Measurements from ENCODE around the gene CSTA.

CSTA gene, protein sequence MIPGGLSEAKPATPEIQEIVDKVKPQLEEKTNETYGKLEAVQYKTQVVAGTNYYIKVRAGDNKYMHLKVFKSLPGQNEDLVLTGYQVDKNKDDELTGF

DNA sequence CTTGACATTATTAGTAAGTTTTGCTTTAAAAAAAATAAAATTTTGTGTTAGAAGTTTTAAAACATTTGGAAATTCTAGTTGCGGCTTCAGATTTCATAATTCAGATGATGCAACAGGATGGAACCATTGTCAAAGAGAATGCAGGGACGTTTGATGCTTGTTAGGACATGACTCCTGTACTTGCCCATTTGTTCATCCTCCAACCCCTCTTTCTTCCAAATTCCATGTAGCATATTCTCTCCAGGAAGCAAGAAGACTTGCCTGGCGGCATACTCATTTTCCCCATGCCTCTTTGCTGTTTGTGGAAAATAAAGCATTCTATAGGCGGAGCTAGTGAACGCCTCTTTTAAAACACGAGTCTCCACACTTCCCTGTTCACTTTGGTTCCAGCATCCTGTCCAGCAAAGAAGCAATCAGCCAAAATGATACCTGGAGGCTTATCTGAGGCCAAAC lies at the start of gene CSTA:
Gene CSTA (plus strand): TSS at position 378 of the 453 bp plus-strand sequence. CDS start 45 bp downstream, at position 423.
- in situ Hi-C loops (cut with MboI; ENCODE audit: low sequenced_read_pairs) = no loop called here

DNA sequence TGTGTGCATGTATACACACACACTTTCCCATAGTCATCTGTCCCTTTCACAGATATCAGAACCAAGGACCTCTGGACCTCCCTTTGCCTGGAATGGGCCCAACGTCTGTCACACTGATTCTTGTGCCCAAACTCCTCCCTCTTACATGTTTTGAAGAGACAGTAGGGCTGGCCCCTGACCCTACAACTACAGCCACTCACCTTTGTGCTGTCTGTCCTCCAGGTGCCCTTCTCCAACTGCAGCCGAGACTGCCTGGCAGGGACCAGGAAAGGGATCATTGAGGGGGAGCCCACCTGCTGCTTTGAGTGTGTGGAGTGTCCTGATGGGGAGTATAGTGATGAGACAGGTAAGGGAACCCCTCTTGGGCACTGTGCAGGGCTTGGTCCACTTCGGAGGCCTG lies 43.2 kb upstream of the CSTA start:
- in situ Hi-C loops (cut with MboI; ENCODE audit: low sequenced_read_pairs) = no loop called here

DNA sequence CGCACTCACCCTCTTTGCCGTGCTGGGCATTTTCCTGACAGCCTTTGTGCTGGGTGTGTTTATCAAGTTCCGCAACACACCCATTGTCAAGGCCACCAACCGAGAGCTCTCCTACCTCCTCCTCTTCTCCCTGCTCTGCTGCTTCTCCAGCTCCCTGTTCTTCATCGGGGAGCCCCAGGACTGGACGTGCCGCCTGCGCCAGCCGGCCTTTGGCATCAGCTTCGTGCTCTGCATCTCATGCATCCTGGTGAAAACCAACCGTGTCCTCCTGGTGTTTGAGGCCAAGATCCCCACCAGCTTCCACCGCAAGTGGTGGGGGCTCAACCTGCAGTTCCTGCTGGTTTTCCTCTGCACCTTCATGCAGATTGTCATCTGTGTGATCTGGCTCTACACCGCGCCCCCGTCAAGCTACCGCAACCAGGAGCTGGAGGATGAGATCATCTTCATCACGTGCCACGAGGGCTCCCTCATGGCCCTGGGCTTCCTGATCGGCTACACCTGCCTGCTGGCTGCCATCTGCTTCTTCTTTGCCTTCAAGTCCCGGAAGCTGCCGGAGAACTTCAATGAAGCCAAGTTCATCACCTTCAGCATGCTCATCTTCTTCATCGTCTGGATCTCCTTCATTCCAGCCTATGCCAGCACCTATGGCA lies 41.1 kb upstream of the CSTA start:
- in situ Hi-C loops (cut with MboI; ENCODE audit: low sequenced_read_pairs) = no loop called here

DNA sequence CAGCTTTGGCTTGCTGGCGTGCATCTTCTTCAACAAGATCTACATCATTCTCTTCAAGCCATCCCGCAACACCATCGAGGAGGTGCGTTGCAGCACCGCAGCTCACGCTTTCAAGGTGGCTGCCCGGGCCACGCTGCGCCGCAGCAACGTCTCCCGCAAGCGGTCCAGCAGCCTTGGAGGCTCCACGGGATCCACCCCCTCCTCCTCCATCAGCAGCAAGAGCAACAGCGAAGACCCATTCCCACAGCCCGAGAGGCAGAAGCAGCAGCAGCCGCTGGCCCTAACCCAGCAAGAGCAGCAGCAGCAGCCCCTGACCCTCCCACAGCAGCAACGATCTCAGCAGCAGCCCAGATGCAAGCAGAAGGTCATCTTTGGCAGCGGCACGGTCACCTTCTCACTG lies 40.6 kb upstream of the CSTA start:
- in situ Hi-C loops (cut with MboI; ENCODE audit: low sequenced_read_pairs) = no loop called here

DNA sequence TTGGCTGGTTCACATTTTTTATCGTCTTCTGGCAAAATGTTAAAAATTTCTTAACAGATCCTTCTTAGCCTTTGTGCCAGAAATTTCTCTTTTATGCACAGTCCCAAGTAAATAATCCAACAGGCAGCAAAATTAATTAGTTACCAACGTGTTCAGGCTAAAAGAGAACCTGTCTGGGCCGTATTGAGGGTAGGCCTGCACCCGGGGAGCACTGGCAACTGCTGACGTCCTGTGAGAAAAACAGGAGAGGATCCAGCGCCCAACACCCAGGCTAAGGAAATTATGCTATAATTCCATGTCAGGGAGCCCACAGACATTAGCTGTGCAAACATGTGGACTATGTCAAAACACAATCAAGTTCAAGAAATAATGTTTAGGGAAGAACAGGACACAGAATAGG lies 30.7 kb upstream of the CSTA start:
- in situ Hi-C loops (cut with MboI; ENCODE audit: low sequenced_read_pairs) = no loop called here

DNA sequence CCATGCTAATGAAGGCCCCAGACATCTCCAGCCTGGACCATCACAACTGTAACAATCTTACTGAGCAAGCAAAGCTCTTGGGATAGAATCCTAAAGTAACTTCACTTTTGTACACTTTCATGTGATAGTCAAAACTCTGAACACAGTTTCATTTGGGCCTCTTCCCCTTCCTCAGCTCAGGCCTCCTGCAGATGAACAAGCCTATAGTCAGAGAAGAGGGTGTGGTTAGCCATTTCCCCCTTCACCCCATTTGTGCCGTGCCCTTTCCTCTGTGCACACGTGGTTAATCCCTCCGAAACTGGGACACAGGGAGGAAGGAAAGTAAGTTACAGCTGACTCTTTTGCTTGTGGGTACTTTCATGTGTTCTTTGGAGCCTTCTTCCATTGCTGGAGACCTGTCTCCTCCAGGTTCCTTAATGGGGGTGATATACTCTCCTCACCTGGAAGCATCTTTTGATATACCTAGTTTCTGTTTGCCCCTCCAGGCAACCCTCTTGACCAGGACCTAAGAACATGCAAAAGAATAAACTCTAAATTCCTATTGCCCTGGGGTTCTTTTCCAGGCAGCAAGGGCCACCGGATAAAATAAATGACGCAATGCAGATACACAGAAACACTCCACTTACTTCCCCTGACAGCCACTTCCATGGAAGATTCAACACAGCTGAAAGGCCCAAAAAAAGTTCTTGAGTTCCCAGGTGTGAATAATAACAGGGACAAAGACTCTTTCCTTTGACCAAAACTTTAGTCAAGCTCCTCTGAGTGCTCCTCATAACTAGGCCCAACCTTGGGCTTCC lies 29.6 kb upstream of the CSTA start:
- in situ Hi-C loops (cut with MboI; ENCODE audit: low sequenced_read_pairs) = no loop called here

DNA sequence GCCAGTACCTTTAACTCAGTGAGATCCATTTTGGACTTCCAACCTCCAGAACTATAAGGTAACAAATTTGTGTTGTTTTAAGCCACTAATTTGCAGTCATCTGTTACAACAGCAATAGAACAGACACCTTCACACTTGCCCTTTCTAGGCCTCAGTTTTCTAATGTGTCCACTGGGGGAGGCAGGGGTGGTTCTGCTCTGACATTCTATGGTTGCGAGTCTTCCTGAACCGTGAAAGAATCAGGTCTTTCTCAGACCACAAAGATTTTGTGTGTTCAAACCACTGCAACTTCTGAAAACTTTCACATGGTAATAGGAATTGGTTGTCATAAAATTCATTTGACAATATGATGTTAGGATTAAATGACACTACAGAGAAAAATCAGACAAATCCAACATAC lies 26.8 kb upstream of the CSTA start:
- in situ Hi-C loops (cut with MboI; ENCODE audit: low sequenced_read_pairs) = no loop called here

DNA sequence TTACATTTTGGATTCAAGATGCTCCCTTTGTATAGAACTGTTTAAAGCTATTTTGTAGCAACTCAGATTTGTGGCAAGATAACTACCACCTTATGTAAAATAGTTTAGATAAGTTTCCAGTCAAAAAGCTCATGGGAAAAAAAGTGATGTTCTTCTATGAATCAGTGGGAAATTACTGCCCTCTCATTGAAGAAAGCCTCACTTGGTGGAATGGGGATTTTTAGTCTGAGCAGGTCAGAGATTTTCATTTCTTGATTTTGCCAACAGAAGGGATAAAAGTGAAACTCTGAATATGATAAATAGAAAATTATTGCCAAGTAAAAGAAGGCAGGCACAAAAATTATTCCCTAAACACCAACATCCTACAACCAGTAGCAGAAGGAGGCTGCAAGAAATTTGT lies 25.8 kb upstream of the CSTA start:
- in situ Hi-C loops (cut with MboI; ENCODE audit: low sequenced_read_pairs) = no loop called here

DNA sequence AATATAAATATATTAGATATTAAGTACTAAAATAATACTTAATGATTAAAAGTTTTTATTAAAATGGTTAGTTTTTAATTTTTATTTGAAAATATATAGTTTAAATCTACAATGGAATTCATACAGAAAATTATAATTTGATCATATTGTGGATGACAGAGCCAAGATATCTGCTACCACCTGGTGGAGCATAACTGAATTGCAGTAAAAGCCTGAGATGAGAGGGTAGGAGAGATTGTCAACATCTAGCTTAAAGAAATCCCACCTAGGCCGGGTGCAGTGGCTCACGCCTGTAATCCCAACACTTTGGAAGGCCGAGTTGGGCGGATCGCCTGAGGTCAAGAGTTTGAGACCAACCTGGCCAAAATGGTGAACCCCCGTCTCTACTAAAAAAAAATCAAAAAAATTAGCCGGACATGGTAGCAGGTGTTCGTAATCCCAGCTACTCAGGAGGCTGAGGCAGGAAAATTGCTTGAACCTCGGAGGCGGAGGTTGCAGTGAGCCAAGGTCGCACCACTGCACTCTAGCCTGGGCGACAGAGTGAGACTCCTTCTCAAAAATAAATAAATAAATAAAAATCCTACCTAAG lies 25.1 kb upstream of the CSTA start:
- in situ Hi-C loops (cut with MboI; ENCODE audit: low sequenced_read_pairs) = no loop called here

DNA sequence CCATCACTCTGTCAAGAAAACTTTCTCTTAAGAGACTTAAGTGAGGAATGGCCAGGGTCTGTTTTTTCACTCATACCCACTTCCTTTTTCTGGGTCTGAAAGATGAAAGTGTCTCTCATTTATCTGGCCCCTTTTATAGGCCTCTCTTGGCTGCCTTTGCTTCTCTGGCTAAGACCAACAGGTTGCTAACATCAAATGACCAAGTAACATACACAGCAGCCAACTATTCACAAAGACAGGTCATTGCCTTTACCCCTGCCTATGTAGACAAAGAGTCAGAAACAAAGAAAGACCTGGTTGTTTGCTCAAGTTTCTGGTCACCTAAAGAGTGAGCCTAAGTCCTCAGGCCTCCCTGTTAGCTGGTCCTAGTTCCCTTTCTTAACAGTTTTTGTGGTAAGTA lies 24.0 kb upstream of the CSTA start:
- in situ Hi-C loops (cut with MboI; ENCODE audit: low sequenced_read_pairs) = no loop called here

DNA sequence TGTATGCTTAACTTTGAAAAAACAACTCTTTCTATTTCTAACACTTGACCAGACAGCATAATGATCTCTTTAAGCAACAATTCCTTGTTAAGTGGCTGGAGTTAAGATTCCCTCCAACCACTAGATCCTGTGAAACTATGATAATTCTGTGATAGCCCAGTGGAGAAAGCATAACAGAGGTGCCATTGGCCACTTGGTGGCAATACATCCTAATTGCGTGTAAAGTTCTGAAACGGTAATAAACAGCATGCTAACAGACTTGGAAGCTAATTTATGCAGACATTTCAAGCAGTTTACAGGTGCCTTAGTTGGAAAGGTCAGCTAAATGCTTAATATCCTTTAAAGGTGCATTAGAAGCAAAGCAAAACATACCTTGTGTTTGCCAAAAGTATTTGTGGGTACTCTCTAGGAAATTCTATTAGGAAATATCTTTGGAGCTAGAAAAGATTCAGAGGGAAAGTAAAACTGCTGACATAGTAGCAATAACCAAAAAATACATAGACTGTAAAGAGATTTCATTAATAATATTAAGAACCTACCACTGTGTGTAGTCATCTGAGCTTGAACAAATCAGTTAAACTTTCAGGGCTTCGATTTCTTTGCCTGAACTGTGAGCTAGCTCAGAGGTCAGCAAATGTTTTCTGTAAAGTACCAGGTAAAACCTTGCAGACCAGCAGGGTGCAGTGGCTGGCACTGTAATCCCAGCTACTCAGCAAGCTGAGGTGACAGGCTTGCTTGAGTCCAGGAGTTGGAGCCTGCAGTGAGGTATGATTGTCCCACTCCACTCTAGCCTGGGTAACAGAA lies 19.0 kb upstream of the CSTA start:
- in situ Hi-C loops (cut with MboI; ENCODE audit: low sequenced_read_pairs) = no loop called here

DNA sequence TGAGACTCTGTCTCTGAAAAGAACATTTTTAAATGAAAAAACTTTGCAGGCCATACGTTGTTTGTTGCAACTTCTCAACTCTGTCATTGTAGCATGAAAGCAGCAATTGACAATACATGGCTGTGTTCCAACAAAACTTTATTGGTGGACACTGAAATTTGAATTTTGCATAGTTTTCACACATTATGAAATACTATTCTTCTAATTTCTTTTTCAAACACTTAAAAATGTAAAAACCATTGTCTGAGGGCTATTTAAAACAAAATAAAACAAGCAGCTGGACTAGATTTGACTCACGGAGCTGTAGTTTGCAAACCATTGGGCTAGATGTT lies 18.5 kb upstream of the CSTA start:
- in situ Hi-C loops (cut with MboI; ENCODE audit: low sequenced_read_pairs) = no loop called here

DNA sequence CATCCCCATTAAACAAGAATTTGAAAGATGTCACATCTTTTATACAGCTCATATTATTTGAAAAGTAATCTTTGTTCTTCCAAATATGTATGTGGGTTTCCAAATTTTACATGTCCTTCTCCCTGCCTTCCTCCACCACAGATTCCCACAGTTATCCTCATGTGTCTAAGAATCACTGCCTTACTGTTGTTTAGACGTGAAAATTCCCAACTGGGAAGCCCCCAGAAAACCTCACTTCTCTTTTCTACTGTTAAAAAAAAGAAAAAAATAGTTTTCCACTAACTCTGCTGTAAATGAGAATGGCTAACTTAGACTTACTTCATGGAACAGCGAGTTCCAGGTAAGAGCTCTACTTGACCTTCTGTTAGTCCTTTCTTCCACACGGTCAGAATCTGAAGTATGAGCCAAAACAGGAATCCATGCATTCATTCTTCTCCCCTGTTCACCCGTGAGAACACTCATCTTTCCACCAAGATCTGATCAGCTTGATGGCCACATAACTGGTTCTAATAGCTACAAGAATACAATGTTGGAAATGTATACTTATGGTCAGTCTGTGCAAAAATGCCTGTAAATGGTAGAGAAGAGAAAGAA lies 17.9 kb upstream of the CSTA start:
- in situ Hi-C loops (cut with MboI; ENCODE audit: low sequenced_read_pairs) = no loop called here

DNA sequence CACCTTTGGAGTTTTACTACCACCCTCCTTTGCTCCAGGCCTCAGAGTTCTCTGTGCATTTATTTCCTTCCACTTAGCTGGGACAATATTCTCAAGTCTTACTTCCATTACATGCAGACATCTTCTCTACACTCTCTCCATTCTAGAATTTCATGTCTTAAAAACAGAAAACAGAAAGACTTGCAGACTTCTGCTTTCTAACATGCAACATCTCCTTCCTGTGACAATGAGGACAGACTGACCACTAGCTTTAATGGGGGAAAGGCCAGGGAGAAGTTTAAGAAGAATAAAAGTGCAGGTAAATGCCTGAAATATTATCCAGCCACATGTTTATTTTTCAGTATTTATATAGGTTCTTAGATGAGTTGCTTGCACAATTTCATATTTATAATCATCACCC lies 17.1 kb upstream of the CSTA start:
- in situ Hi-C loops (cut with MboI; ENCODE audit: low sequenced_read_pairs) = no loop called here

DNA sequence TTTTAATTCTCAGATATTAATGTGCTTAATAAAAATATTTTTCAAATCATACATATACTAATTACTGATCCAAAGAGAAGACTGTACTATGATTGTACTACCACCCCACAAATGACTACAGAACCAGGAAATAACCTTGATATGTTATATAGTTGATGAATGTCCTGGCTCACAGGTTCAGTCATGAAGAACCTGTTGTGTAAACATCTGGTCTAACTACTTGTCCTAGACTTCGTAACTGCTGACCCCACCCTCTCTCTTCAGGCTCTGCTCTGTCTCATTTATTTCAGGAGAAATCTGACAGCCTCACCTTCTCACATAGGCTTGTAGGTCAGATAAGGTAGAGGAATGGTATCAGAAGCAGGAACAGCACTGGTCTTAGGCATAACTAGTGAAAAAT lies 14.7 kb upstream of the CSTA start:
- in situ Hi-C loops (cut with MboI; ENCODE audit: low sequenced_read_pairs) = no loop called here

DNA sequence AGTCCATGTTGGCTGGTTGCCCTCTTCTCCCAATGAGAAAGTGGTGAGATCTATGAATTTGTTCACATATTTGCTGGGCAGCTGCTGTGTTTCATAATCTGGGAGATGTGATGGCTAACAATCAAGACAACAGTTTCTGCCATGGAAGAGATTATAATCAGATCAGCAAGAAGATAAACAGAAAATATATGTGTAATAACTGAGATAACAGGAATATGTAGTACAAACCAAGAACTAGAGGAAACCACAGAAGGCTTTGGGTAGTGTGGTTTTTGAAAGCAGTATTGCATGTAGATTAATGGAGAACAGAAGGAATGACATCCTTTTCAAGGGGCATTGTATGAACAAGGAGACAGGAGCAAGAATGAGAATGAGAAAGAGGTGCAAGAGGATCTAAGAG lies 12.2 kb upstream of the CSTA start:
- in situ Hi-C loops (cut with MboI; ENCODE audit: low sequenced_read_pairs) = no loop called here

DNA sequence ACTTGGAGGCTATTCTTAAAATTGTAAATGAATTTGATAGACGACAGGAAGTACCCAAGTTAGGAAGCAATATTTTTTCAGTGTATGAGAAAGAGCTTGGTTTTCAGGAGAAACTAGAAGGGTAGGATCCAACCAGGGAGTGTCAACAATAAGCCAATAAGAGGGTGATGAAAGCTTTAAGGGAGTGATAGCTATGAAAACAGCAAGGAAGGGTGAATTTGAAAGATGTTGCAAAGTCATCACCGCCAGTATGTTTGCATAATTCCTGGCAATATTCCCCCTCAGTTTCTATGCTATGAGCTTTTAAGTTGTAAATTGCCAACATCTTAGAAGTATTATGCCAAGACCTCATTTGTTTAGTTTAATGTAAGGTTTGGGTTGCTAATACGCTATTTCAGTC lies 11.8 kb upstream of the CSTA start:
- in situ Hi-C loops (cut with MboI; ENCODE audit: low sequenced_read_pairs) = no loop called here

DNA sequence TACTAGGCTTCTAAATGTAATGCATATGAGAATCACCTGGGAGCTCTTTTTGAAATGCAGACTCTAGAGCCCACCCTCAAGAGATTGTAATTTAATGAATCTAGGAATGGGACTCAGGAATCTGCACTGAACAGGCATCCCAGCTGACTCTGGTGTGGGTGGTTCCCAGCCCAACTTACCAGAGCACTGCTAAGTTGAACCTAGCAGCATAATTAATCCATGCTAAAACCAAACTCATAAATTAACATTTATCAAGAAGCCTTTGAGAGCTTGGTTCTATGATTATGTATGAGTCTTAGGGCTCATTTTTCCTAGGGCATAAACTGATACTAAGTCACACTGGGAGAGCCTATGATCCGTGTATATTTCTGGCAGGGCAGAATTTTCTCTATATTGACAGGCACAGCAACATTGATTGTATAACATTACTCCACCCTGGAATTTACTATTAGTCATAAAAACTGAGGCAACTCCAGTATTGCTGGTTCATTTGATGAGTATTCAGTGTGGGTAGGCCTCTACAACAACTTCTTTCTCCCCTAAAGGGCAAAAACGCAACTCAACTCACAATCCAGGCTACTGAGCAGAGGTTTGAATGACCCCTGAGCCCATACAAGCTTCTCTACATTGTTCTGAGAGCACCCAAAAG lies 10.7 kb upstream of the CSTA start:
- in situ Hi-C loops (cut with MboI; ENCODE audit: low sequenced_read_pairs) = no loop called here

DNA sequence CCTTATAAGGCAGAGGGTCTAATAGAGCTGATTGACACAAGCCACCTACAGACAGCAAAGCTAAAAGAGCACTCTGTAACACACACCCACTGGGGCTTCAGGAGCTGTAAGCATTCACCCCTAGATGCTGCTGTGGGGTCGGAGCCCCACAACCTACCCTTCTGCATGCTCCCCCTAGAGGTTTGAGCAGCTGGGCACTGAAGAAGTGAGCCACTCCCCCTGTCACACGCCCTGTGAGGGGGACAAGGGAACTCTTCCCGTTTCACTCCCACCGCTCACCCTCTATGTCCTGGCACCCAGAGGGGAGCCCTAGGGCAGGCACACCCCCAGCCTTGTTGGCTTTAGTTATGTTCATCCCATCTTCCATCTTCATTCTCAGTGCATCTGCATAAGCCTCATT lies 9.4 kb upstream of the CSTA start:
- in situ Hi-C loops (cut with MboI; ENCODE audit: low sequenced_read_pairs) = no loop called here

DNA sequence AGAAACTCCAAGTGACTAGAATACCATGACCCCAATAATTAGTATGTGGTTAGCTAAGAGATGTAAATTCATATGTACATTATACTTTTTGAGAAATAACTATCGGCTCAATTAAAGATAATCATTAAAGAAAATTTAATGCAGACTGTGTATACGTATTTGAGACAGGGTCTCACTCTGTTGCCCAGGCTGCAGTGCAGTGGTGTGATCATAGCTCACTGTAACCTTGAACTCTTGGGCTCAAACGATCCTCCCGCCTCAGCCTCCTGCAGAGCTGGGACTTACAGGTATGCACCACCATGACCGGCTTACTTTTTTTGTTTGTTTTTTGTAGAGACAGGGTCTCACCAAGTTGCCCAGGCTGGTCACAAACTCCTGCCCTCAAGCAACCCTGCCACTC lies 8.7 kb upstream of the CSTA start:
- in situ Hi-C loops (cut with MboI; ENCODE audit: low sequenced_read_pairs) = no loop called here

Measured in HL-60/S4 treated with phorbol 12-myristate 13-acetate at 8.2 ng/mL for 4 days and 3 days (cell line).